HepG2 (cell line): Measurements from ENCODE around the gene COX4I2. TPM values are rescaled to one million over a fixed set of nuclear protein-coding genes. Genes with fewer than 3 reads are reported as not detected.

ENCODE experiments used
- CBX1 ChIP-seq: IDR thresholded peaks from one replicate; pipeline ENCODE4 v1.6.1; 2016; ENCODE audit warnings: antibody characterized with exemption, low read depth
- E2F5 ChIP-seq: sonication (generic); formaldehyde crosslinking; conservative IDR thresholded peaks from 2 replicates; pipeline ENCODE4 v1.4.0; 2020; ENCODE audit warnings: missing genetic modification reagents
- ELK4 ChIP-seq: sonication (generic); formaldehyde crosslinking; IDR thresholded peaks from 2 replicates; pipeline ENCODE4 v1.9.0; 2021; ENCODE audit warnings: missing genetic modification reagents, borderline replicate concordance
- HHEX ChIP-seq: IDR thresholded peaks from 2 replicates; pipeline ENCODE4 v1.6.1; 2016; ENCODE audit warnings: control low read depth
- IRF2 ChIP-seq: IDR thresholded peaks from 2 replicates; pipeline ENCODE4 v1.6.1; 2018; ENCODE audit warnings: missing genetic modification reagents, missing compliant biosample characterization
- KDM5A ChIP-seq: fragments of 200-600 bp; sonication (generic); IDR thresholded peaks from 2 replicates; pipeline ENCODE4 v1.7.0; 2018; ENCODE audit warnings: antibody characterized with exemption, mild to moderate bottlenecking, low read length, borderline replicate concordance
- MED8 ChIP-seq: sonication (generic); formaldehyde crosslinking; IDR thresholded peaks from 2 replicates; pipeline ENCODE4 v1.8.1; 2023; ENCODE audit warnings: mild to moderate bottlenecking, missing genetic modification reagents; ENCODE audit not compliant: insufficient replicate concordance
- MYNN ChIP-seq: sonication (generic); formaldehyde crosslinking; IDR thresholded peaks from 2 replicates; pipeline ENCODE4 v1.4.0; 2020; ENCODE audit warnings: mild to moderate bottlenecking, low read depth, missing genetic modification reagents
- NCOA1 ChIP-seq: sonication (generic); formaldehyde crosslinking; IDR thresholded peaks from 2 replicates; pipeline ENCODE4 v1.9.0; 2021; ENCODE audit warnings: missing genetic modification reagents
- NR2F1 ChIP-seq, 2 experiments: fragments of 450-650 bp in 1 of 2; formaldehyde crosslinking in 1 of 2; IDR thresholded peaks; 2 replicates each; pipeline versions ENCODE4 v1.5.0 to v1.6.1; 2016 to 2020; ENCODE audit warnings: mild to moderate bottlenecking in 1 of 2, missing compliant biosample characterization in 1 of 2, missing genetic modification reagents in 1 of 2, moderate library complexity in 1 of 2
- PLSCR1 ChIP-seq: sonication (generic); formaldehyde crosslinking; IDR thresholded peaks from 2 replicates; pipeline ENCODE4 v1.5.0; 2020; ENCODE audit warnings: missing genetic modification reagents, mild to moderate bottlenecking, borderline replicate concordance
- SMYD3 ChIP-seq: sonication (generic); formaldehyde crosslinking; IDR thresholded peaks from 2 replicates; pipeline ENCODE4 v1.8.1; 2023; ENCODE audit warnings: mild to moderate bottlenecking, missing genetic modification reagents
- ZBTB37 ChIP-seq: sonication (generic); formaldehyde crosslinking; IDR thresholded peaks from 2 replicates; pipeline ENCODE4 v1.4.0; 2020; ENCODE audit warnings: mild to moderate bottlenecking, missing genetic modification reagents
- ZHX1 ChIP-seq: sonication (generic); formaldehyde crosslinking; IDR thresholded peaks from 2 replicates; pipeline ENCODE4 v1.8.1; 2022; ENCODE audit warnings: low read depth, mild to moderate bottlenecking, missing genetic modification reagents
- ZNF501 ChIP-seq: sonication (generic); formaldehyde crosslinking; IDR thresholded peaks from 2 replicates; pipeline ENCODE4 v1.5.1; 2020; ENCODE audit warnings: mild to moderate bottlenecking, moderate library complexity, missing genetic modification reagents
- ZNF589 ChIP-seq: sonication (generic); formaldehyde crosslinking; conservative IDR thresholded peaks from 2 replicates; pipeline ENCODE4 v1.8.0; 2022; ENCODE audit warnings: mild to moderate bottlenecking, moderate library complexity, missing genetic modification reagents
- ZNF691 ChIP-seq: sonication (generic); formaldehyde crosslinking; IDR thresholded peaks from 2 replicates; pipeline ENCODE4 v1.4.0; 2020; ENCODE audit warnings: missing genetic modification reagents, low read depth, mild to moderate bottlenecking, borderline replicate concordance
- ZNF770 ChIP-seq: sonication (generic); formaldehyde crosslinking; IDR thresholded peaks from 2 replicates; pipeline ENCODE4 v1.5.0; 2020; ENCODE audit warnings: mild to moderate bottlenecking, missing genetic modification reagents
- ZNF879 ChIP-seq: sonication (generic); formaldehyde crosslinking; IDR thresholded peaks from 2 replicates; pipeline ENCODE4 v1.8.1; 2023; ENCODE audit warnings: missing genetic modification reagents
- polyA plus RNA-seq, 8 experiments: library from polyadenylated mRNA; depleted of rRNA in 3 of 8; stranded (reverse) in 7 of 8; unstranded in 1 of 8; fragments of >200 nt; fragmentation: Illumina TruSeq in 4 of 8; extraction: Trizol in 4 of 8; gene quantifications; 2 replicates each; pipeline versions ENCODE4 v1.2.1 to v1.2.3, GENCODE V29; 2011 to 2016; ENCODE audit warnings: low read depth in 4 of 8, missing spikeins in 1 of 8, mixed read lengths in 1 of 8; ENCODE audit not compliant: insufficient read depth in 1 of 8
- total RNA-seq, 5 experiments: library from RNA; depleted of rRNA; stranded (reverse); fragments of >200 nt; fragmentation: Illumina TruSeq; extraction: Trizol; gene quantifications; 2 replicates each; pipeline ENCODE4 v1.2.3, GENCODE V29; 2016; ENCODE audit warnings: low read depth in 1 of 5

Gene COX4I2
- total and polyA plus RNA-seq, 2 of the 13 experiments (the other 11 are each of a cell fraction or from before 2014, with no cell fraction given) = 1.1 TPM; not detected in 1

- no peak for TF ChIP-seq SMYD3 (CRISPR knock-in tag)
- TF ChIP-seq NR2F1 (CRISPR knock-in tag; IDR thresholded peaks at IDR 0.05) = no peak
- TF ChIP-seq IRF2 (CRISPR knock-in tag) = no peak
- no peak for TF ChIP-seq ELK4 (CRISPR knock-in tag)
- TF ChIP-seq ZBTB37 (CRISPR knock-in tag) = no peak
- TF ChIP-seq ZNF501 = 0 out of 2 replicates have a peak, but pooled peaks have one; percentile 46
- peak; percentile 55 for TF ChIP-seq CBX1
- TF ChIP-seq ZNF691 (CRISPR knock-in tag) = 0 out of 2 replicates have a peak, but pooled peaks have one; percentile 49
- TF ChIP-seq NCOA1 (CRISPR knock-in tag) = no peak
- no peak for TF ChIP-seq HHEX (CRISPR knock-in tag)
- no peak for TF ChIP-seq E2F5 (CRISPR knock-in tag)
- TF ChIP-seq MED8 (CRISPR knock-in tag) = peak; percentile 43
- no peak for TF ChIP-seq MYNN
- TF ChIP-seq PLSCR1 (CRISPR knock-in tag) = no peak
- TF ChIP-seq ZNF770 = no peak; the same call in 1 of the 2 replicates
- no peak for TF ChIP-seq ZHX1
- no peak for TF ChIP-seq ZNF589
- TF ChIP-seq ZNF879 (CRISPR knock-in tag) = no peak
- TF ChIP-seq KDM5A = no peak
Measured at GRCh38 chr20:31596831-31597480, 40.8 kb upstream of the COX4I2 start (continued).
